GM23338 (cell line): Measurements from ENCODE around the gene NUTF2. TPM values are rescaled to one million over a fixed set of nuclear protein-coding genes. Genes with fewer than 3 reads are reported as not detected.

Source experiments
- ATAC-seq: fragments of 200-7000 bp; cut with Tn5 transposase; 3 replicates; pipeline ENCODE4 v1.9.1; 2020
- DNase-seq: peaks from one replicate; pipeline ENCODE4 v3.0.0-alpha.2; 2015; ENCODE audit warnings: low spot score
- H2AFZ ChIP-seq: fragments of 200-600 bp; sonication (generic); 2 replicates; pipeline ENCODE4 v1.8.0; 2016; ENCODE audit warnings: antibody characterized with exemption, mild to moderate bottlenecking, moderate library complexity
- H3F3A ChIP-seq: fragments of 200-600 bp; sonication (generic); replicated peaks from 2 replicates; pipeline ENCODE4 v1.8.0; 2017; ENCODE audit warnings: antibody characterized with exemption, mixed run types, low read depth
- H3K27ac ChIP-seq: fragments of 200-600 bp; sonication (generic); 2 replicates; pipeline ENCODE4 v1.6.1; 2016; ENCODE audit warnings: low read depth
- H3K27me3 ChIP-seq: fragments of 200-600 bp; sonication (generic); 2 replicates; pipeline ENCODE4 v1.8.0; 2016; ENCODE audit warnings: mild to moderate bottlenecking, mixed run types, moderate library complexity; ENCODE audit not compliant: insufficient read depth
- H3K36me3 ChIP-seq: fragments of 200-600 bp; sonication (generic); 2 replicates; pipeline ENCODE4 v1.8.0; 2016; ENCODE audit warnings: mild to moderate bottlenecking; ENCODE audit not compliant: insufficient read depth
- H3K4me1 ChIP-seq: fragments of 200-600 bp; sonication (generic); 2 replicates; pipeline ENCODE4 v1.8.0; 2016; ENCODE audit warnings: mild to moderate bottlenecking, moderate library complexity; ENCODE audit not compliant: insufficient read depth
- H3K4me2 ChIP-seq: fragments of 200-600 bp; sonication (generic); 2 replicates; pipeline ENCODE4 v1.7.1; 2017; ENCODE audit warnings: mixed run types
- H3K4me3 ChIP-seq: fragments of 200-600 bp; sonication (generic); 2 replicates; pipeline ENCODE4 v1.6.1; 2016; ENCODE audit warnings: mixed run types
- H3K79me2 ChIP-seq: fragments of 200-600 bp; sonication (generic); replicated peaks from 2 replicates; pipeline ENCODE4 v1.8.0; 2017; ENCODE audit warnings: mild to moderate bottlenecking; ENCODE audit not compliant: insufficient read depth
- H3K9me2 ChIP-seq: fragments of 200-600 bp; sonication (generic); 2 replicates; pipeline ENCODE4 v1.8.0; 2017; ENCODE audit not compliant: insufficient read depth
- H4K20me1 ChIP-seq: fragments of 200-600 bp; sonication (generic); replicated peaks from 2 replicates; pipeline ENCODE4 v1.8.0; 2017; ENCODE audit warnings: mild to moderate bottlenecking; ENCODE audit not compliant: insufficient read depth
- H3K27ac Mint-ChIP-seq: 2 replicates; pipeline ENCODE4 v1.8.0; 2020; ENCODE audit warnings: inconsistent platforms, mild to moderate bottlenecking, moderate library complexity, mixed read lengths
- H3K27me3 Mint-ChIP-seq: 3 replicates; pipeline ENCODE4 v1.8.0; 2022; ENCODE audit warnings: low read depth, mild to moderate bottlenecking, moderate library complexity, mixed read lengths, inconsistent platforms; ENCODE audit not compliant: insufficient read depth, poor library complexity
- H3K36me3 Mint-ChIP-seq: 3 replicates; pipeline ENCODE4 v1.8.0; 2021; ENCODE audit warnings: low read depth, mild to moderate bottlenecking, inconsistent platforms, moderate library complexity, mixed read lengths
- H3K4me1 Mint-ChIP-seq: 3 replicates; pipeline ENCODE4 v1.8.0; 2020; ENCODE audit warnings: mild to moderate bottlenecking, inconsistent platforms, mixed read lengths
- H3K4me3 Mint-ChIP-seq: 3 replicates; pipeline ENCODE4 v1.8.0; 2021; ENCODE audit warnings: moderate library complexity, mild to moderate bottlenecking, inconsistent platforms, mixed read lengths
- H3K9me3 Mint-ChIP-seq: 3 replicates; pipeline ENCODE4 v1.8.0; 2020; ENCODE audit warnings: moderate library complexity, mild to moderate bottlenecking, inconsistent platforms, mixed read lengths
- CREB1 ChIP-seq: fragments of 250-450 bp; sonication (Bioruptor Pico); IDR thresholded peaks from 2 replicates; pipeline ENCODE4 v1.5.0; 2020; ENCODE audit warnings: low read depth, mild to moderate bottlenecking, moderate library complexity
- ETS1 ChIP-seq: IDR thresholded peaks from 2 replicates; pipeline ENCODE4 v1.6.1; 2016; ENCODE audit warnings: antibody characterized with exemption
- EZH2 ChIP-seq: fragments of 200-600 bp; sonication (generic); IDR thresholded peaks from one replicate; pipeline ENCODE4 v1.8.0; 2017; ENCODE audit warnings: antibody characterized with exemption, mild to moderate bottlenecking, low read depth; ENCODE audit not compliant: unreplicated experiment
- EZH2phosphoT487 ChIP-seq: fragments of 200-600 bp; sonication (generic); IDR thresholded peaks from one replicate; pipeline ENCODE4 v1.8.1; 2018; ENCODE audit warnings: antibody characterized with exemption; ENCODE audit not compliant: unreplicated experiment
- JUNB ChIP-seq: IDR thresholded peaks from one replicate; pipeline ENCODE4 v1.6.1; 2016; ENCODE audit warnings: antibody characterized with exemption; ENCODE audit not compliant: unreplicated experiment
- REST ChIP-seq: IDR thresholded peaks from one replicate; pipeline ENCODE4 v1.6.1; 2018; ENCODE audit warnings: antibody characterized with exemption; ENCODE audit not compliant: unreplicated experiment
- ZNF114 ChIP-seq: fragments of 250-450 bp; sonication (Bioruptor Pico); IDR thresholded peaks from 2 replicates; pipeline ENCODE4 v1.5.0; 2020; ENCODE audit warnings: mild to moderate bottlenecking, moderate library complexity
- ZNF331 ChIP-seq: fragments of 250-450 bp; sonication (Bioruptor Pico); IDR thresholded peaks from 2 replicates; pipeline ENCODE4 v1.5.0; 2020; ENCODE audit warnings: low read depth, mild to moderate bottlenecking, moderate library complexity
- polyA plus RNA-seq: library from polyadenylated mRNA; unstranded; fragments of >200 nt; fragmentation: Nextera tagmentation; extraction: Ambion mirVana; gene quantifications from 2 replicates; pipeline ENCODE4 v1.2.1, GENCODE V29; 2016
- total RNA-seq: library from RNA; depleted of rRNA; stranded (reverse); fragments of >200 nt; shearing (Covaris generic); gene quantifications from 2 replicates; pipeline ENCODE4 v1.2.3, GENCODE V29; 2014
- TF ChIP-seq, protein P1 (sequence below): fragments of 250-450 bp; sonication (Bioruptor Pico); IDR thresholded peaks from 2 replicates; pipeline ENCODE4 v1.5.0; 2020; ENCODE audit warnings: mild to moderate bottlenecking, moderate library complexity
- TF ChIP-seq, protein P2 (sequence below), 2 experiments: fragments of 200-600 bp in 1 of 2; sonication (generic) in 1 of 2; conservative IDR thresholded peaks; 2 replicates each; pipeline versions ENCODE4 v1.5.1 to v1.6.1; 2016 to 2017; ENCODE audit warnings: antibody characterized with exemption in 2 of 2, low read depth in 2 of 2, mild to moderate bottlenecking in 2 of 2, moderate library complexity in 1 of 2

NUTF2 gene
- total and polyA plus RNA-seq, 2 experiments from 2014 or later = 321 to 391 TPM

DNA sequence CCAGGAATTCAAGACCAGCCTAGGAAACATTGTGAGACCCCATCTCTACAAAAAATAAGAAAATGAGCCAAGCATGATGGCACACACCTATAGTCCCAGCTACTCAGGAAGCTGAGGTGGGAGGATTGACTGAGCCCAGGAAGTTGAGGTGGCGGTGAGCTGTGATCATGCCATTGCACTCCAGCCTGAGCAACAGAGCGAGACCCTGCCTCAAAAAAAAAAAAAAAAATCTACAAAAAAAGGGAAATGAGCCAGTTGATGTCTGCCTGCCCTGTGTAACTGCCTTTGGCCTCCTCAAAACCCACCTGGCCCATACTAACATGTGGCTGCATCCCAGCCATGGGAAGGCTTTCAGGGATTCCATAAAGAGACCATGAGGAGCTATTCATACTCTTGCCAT, 44.9 kb upstream of the NUTF2 start (continued):
- TF ChIP-seq, protein P1, sequence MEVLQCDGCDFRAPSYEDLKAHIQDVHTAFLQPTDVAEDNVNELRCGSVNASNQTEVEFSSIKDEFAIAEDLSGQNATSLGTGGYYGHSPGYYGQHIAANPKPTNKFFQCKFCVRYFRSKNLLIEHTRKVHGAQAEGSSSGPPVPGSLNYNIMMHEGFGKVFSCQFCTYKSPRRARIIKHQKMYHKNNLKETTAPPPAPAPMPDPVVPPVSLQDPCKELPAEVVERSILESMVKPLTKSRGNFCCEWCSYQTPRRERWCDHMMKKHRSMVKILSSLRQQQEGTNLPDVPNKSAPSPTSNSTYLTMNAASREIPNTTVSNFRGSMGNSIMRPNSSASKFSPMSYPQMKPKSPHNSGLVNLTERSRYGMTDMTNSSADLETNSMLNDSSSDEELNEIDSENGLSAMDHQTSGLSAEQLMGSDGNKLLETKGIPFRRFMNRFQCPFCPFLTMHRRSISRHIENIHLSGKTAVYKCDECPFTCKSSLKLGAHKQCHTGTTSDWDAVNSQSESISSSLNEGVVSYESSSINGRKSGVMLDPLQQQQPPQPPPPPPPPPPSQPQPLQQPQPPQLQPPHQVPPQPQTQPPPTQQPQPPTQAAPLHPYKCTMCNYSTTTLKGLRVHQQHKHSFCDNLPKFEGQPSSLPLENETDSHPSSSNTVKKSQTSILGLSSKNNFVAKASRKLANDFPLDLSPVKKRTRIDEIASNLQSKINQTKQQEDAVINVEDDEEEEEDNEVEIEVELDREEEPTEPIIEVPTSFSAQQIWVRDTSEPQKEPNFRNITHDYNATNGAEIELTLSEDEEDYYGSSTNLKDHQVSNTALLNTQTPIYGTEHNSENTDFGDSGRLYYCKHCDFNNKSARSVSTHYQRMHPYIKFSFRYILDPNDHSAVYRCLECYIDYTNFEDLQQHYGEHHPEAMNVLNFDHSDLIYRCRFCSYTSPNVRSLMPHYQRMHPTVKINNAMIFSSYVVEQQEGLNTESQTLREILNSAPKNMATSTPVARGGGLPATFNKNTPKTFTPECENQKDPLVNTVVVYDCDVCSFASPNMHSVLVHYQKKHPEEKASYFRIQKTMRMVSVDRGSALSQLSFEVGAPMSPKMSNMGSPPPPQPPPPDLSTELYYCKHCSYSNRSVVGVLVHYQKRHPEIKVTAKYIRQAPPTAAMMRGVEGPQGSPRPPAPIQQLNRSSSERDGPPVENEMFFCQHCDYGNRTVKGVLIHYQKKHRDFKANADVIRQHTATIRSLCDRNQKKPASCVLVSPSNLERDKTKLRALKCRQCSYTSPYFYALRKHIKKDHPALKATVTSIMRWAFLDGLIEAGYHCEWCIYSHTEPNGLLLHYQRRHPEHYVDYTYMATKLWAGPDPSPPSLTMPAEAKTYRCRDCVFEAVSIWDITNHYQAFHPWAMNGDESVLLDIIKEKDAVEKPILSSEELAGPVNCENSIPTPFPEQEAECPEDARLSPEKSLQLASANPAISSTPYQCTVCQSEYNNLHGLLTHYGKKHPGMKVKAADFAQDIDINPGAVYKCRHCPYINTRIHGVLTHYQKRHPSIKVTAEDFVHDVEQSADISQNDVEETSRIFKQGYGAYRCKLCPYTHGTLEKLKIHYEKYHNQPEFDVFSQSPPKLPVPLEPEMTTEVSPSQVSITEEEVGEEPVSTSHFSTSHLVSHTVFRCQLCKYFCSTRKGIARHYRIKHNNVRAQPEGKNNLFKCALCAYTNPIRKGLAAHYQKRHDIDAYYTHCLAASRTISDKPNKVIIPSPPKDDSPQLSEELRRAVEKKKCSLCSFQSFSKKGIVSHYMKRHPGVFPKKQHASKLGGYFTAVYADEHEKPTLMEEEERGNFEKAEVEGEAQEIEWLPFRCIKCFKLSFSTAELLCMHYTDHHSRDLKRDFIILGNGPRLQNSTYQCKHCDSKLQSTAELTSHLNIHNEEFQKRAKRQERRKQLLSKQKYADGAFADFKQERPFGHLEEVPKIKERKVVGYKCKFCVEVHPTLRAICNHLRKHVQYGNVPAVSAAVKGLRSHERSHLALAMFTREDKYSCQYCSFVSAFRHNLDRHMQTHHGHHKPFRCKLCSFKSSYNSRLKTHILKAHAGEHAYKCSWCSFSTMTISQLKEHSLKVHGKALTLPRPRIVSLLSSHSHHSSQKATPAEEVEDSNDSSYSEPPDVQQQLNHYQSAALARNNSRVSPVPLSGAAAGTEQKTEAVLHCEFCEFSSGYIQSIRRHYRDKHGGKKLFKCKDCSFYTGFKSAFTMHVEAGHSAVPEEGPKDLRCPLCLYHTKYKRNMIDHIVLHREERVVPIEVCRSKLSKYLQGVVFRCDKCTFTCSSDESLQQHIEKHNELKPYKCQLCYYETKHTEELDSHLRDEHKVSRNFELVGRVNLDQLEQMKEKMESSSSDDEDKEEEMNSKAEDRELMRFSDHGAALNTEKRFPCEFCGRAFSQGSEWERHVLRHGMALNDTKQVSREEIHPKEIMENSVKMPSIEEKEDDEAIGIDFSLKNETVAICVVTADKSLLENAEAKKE (CRISPR knock-in tag) = no peak
- TF ChIP-seq, protein P2, sequence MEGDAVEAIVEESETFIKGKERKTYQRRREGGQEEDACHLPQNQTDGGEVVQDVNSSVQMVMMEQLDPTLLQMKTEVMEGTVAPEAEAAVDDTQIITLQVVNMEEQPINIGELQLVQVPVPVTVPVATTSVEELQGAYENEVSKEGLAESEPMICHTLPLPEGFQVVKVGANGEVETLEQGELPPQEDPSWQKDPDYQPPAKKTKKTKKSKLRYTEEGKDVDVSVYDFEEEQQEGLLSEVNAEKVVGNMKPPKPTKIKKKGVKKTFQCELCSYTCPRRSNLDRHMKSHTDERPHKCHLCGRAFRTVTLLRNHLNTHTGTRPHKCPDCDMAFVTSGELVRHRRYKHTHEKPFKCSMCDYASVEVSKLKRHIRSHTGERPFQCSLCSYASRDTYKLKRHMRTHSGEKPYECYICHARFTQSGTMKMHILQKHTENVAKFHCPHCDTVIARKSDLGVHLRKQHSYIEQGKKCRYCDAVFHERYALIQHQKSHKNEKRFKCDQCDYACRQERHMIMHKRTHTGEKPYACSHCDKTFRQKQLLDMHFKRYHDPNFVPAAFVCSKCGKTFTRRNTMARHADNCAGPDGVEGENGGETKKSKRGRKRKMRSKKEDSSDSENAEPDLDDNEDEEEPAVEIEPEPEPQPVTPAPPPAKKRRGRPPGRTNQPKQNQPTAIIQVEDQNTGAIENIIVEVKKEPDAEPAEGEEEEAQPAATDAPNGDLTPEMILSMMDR (conservative IDR thresholded peaks at IDR 0.05; ENCODE audit: low read depth in 2 of 2) = no peak
- TF ChIP-seq EZH2 = no peak

DNA sequence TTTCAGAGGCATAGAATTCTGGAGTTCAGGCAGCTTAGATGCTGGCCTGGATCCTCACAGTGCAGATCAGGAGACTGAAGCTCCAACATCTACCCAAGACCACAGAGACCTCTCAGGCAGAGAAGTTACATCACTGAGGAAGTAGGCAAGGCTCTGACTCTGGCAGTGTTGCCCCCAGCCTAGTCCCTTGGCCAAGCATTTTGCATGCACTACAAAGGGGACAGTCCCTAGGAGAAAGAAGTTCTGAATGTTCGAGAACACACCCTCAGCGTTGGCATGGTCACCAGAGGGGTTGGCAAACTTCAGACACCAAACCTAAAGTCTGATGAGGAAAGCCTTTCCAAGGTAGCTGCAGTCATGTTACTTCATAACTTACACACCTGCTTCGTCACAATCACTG, 42.8 kb upstream of the NUTF2 start:
- Histone ChIP-seq H4K20me1 (peaks cover 14% of the 10 kb centered on the region; the same call in 1 of the 2 replicates), H3K79me2 (peaks cover 49% of the 10 kb centered on the region), H3K4me1 (peaks cover 8% of the 10 kb centered on the region), H3K27me3 (no peaks in the 10 kb centered on the region), H3K4me2 (no peak overlapping the region), H3K9me2 (no peaks in the 10 kb centered on the region), H3F3A (peaks cover 6% of the 10 kb centered on the region; the same call in 1 of the 2 replicates), H2AFZ (no peak overlapping the region), H3K4me3 (no peak overlapping the region), H3K36me3 (peaks cover 7% of the 10 kb centered on the region; the same call in 1 of the 2 replicates), H3K27ac (no peak overlapping the region)
- Mint-ChIP-seq H3K9me3 (no peaks in the 10 kb centered on the region; the same call in 2 of the 3 replicates), H3K36me3 (peaks cover 40% of the 10 kb centered on the region), H3K27me3 (no peaks in the 10 kb centered on the region), H3K4me3 (no peak overlapping the region), H3K27ac (no peak overlapping the region), H3K4me1 (peaks cover 9% of the 10 kb centered on the region)
- ATAC-seq = no peak
- DNase-seq = no peak
- TF ChIP-seq EZH2 (no peak), REST (no peak), ZNF114 (CRISPR knock-in tag) (no peak), ETS1 (no peak), JUNB (no peak), CREB1 (CRISPR knock-in tag) (no peak), ZNF331 (CRISPR knock-in tag) (no peak), EZH2phosphoT487 (no peak)
- TF ChIP-seq, protein P2 (conservative IDR thresholded peaks at IDR 0.05; ENCODE audit: low read depth in 2 of 2) = no peak
